Spleen (tissue), 7 donors: ENCODE data around the gene FN3K.

Experiments used
- CTCF ChIP-seq, 11 experiments: fragments of 200-600 bp in 7 of 11; fragments of 450-650 bp in 4 of 11; sonication (generic) in 4 of 11; IDR thresholded peaks in 8 of 11; conservative IDR thresholded peaks in 3 of 11; 1 replicate in 7 of 11; 2 replicates in 4 of 11; pipeline versions ENCODE4 v1.4.0 to v1.8.0; 2016 to 2021; ENCODE audit warnings: antibody characterized with exemption in 11 of 11, inconsistent platforms in 4 of 11, mild to moderate bottlenecking in 1 of 11
- POLR2A ChIP-seq, 3 donors: fragments of 450-650 bp; IDR thresholded peaks; one replicate each; pipeline ENCODE4 v1.5.1; 2017; ENCODE audit warnings: antibody characterized with exemption in 3 of 3, mild to moderate bottlenecking in 1 of 3
- POLR2AphosphoS5 ChIP-seq, 3 donors: sonication (generic); formaldehyde crosslinking; IDR thresholded peaks; one replicate each; pipeline ENCODE4 v1.5.1; 2017; ENCODE audit warnings: antibody characterized with exemption in 3 of 3
- donor health status: DM: no; HTN: no; CAD: no; lungs with moderate emphysema.
- donor health status: DM: no; HTN: no; CAD: no.
- donor health status: DM: no; HTN: no; CAD: no.

- TF ChIP-seq CTCF (IDR thresholded peaks at IDR 0.05 in 8 of 11, conservative IDR thresholded peaks at IDR 0.05 in 3 of 11) (no peak), POLR2AphosphoS5 (IDR thresholded peaks at IDR 0.05) (no peak), POLR2A (IDR thresholded peaks at IDR 0.05) (no peak)
Measured at GRCh38 chr17:82697808-82698064, 37.7 kb upstream of the FN3K start.
